Central memory CD4-positive, alpha-beta T cell (primary cell): ENCODE data around the gene MORC4.
A peak's percentile ranks its signal among the peaks of the same experiment; 100 is the strongest.

Experiments
- DNase-seq: peaks from one replicate; pipeline ENCODE4 v3.0.0; 2022

MORC4 gene

GRCh38 chrX:106903856-106904528 is 96.0 kb downstream of the MORC4 start:
- no peak for DNase-seq

GRCh38 chrX:106903291-106903824 is 96.7 kb downstream of the MORC4 start, which contains the start of gene RIPPLY1:
RIPPLY1 (minus strand) TSS chrX:106903341; CDS start chrX:106903287, 54 bp downstream.
- DNase-seq, result no peak

GRCh38 chrX:106902684-106903083 is 97.3 kb downstream of the MORC4 start:
- no peak for DNase-seq

- DNase-seq, result no peak
These were observed 98.2 kb downstream of the MORC4 start for GRCh38 chrX:106901781-106902219.

GRCh38 chrX:106901341-106901740 is 98.7 kb downstream of the MORC4 start:
- no peak for DNase-seq

GRCh38 chrX:106899841-106900240 is 100.2 kb downstream of the MORC4 start:
- no peak for DNase-seq

GRCh38 chrX:106899276-106899675 is 100.7 kb downstream of the MORC4 start:
- no peak for DNase-seq

GRCh38 chrX:106898462-106898861 is 101.5 kb downstream of the MORC4 start:
- DNase-seq, result peak; percentile 29

GRCh38 chrX:106897259-106897658 is 102.8 kb downstream of the MORC4 start:
- DNase-seq, result no peak

GRCh38 chrX:106894978-106895452 is 105.0 kb downstream of the MORC4 start:
- no peak for DNase-seq

GRCh38 chrX:106894392-106894909 is 105.6 kb downstream of the MORC4 start:
- peak; percentile 44 for DNase-seq

- no peak for DNase-seq
These were observed 108.1 kb downstream of the MORC4 start for GRCh38 chrX:106891762-106892460.
